GM12891 (cell line): ENCODE results near the gene SCUBE1.

Experiments used
- PAX5 ChIP-seq: IDR thresholded peaks from 2 replicates; pipeline ENCODE4 v1.6.1; 2011; ENCODE audit warnings: low read length, moderate library complexity, mild to moderate bottlenecking; ENCODE audit not compliant: insufficient read depth, severe bottlenecking
- POLR2A ChIP-seq: IDR thresholded peaks from 2 replicates; pipeline ENCODE4 v1.6.1; 2011; ENCODE audit warnings: low read depth, low read length, control low read depth
- POLR2AphosphoS5 ChIP-seq: IDR thresholded peaks from 2 replicates; pipeline ENCODE4 v1.6.1; 2011; ENCODE audit warnings: low read depth, low read length, control low read depth
- SPI1 ChIP-seq: IDR thresholded peaks from 2 replicates; pipeline ENCODE4 v1.6.1; 2011; ENCODE audit warnings: low read depth, low read length, control low read depth
- TAF1 ChIP-seq: IDR thresholded peaks from 2 replicates; pipeline ENCODE4 v1.6.1; 2011; ENCODE audit warnings: low read depth, low read length, control low read depth

- TF ChIP-seq POLR2AphosphoS5 (no peak), POLR2A (no peak), SPI1 (no peak), TAF1 (no peak), PAX5 (no peak)
These were observed 159.5 kb downstream of the SCUBE1 start for GRCh38 chr22:43183496-43184277.
